Adrenal gland (tissue), 12 donors: ENCODE data around the gene CDH18. TPM values are rescaled to one million over a fixed set of nuclear protein-coding genes. Genes with fewer than 3 reads are reported as not detected.

Experiments
- DNase-seq, 7 donors: peaks; one replicate each; pipeline ENCODE4 v3.0.0-alpha.2; 2019 to 2020
- H3K27ac ChIP-seq, 5 donors: fragments of 200-600 bp; sonication (generic) in 4 of 5; 1 replicate in 3 of 5; 2 replicates in 2 of 5; pipeline versions ENCODE4 v1.5.1 to v1.8.0; 2016 to 2020; ENCODE audit warnings: mild to moderate bottlenecking in 1 of 5
- H3K27me3 ChIP-seq: fragments of 200-600 bp; 2 replicates; pipeline ENCODE4 v1.8.0; 2021
- H3K36me3 ChIP-seq, 2 donors: fragments of 200-600 bp; replicated peaks in 1 of 2; 1 replicate in 1 of 2; 2 replicates in 1 of 2; pipeline versions ENCODE4 v1.5.1 to v1.8.0; 2018 to 2022
- H3K4me1 ChIP-seq, 2 donors: fragments of 200-600 bp; replicated peaks in 1 of 2; 1 replicate in 1 of 2; 2 replicates in 1 of 2; pipeline versions ENCODE4 v1.5.1 to v1.8.0; 2018 to 2021
- H3K4me3 ChIP-seq, 4 donors: fragments of 200-600 bp; sonication (generic) in 3 of 4; one replicate each; pipeline ENCODE4 v1.5.1; 2016 to 2018
- H3K9me3 ChIP-seq, 3 donors: fragments of 200-600 bp; sonication (generic) in 1 of 3; replicated peaks in 1 of 3; 1 replicate in 2 of 3; 2 replicates in 1 of 3; pipeline versions ENCODE4 v1.5.1 to v1.8.0; 2016 to 2021
- POLR2A ChIP-seq, 2 donors: fragments of 450-650 bp; IDR thresholded peaks; one replicate each; pipeline ENCODE4 v1.6.1; 2017; ENCODE audit warnings: antibody characterized with exemption in 2 of 2, mild to moderate bottlenecking in 2 of 2, moderate library complexity in 1 of 2
- WGBS, 4 donors: extraction: QIAGEN DNeasy Blood & Tissue Kit in 2 of 4; methylation state at CpG; one replicate each; pipeline versions ENCODE4 v1.1.5 to v1.1.7; 2013 to 2017; 5-methylcytosine and 5-hydroxymethylcytosine counted together
- intact Hi-C, 2 donors: fragments of 100-400 bp; cut with DNase I; formaldehyde crosslinking; loops; one replicate each; pipeline versions ENCODE4 v1.14.1 to v1.15.0; 2022 to 2023
- polyA plus RNA-seq, 3 donors: library from polyadenylated mRNA; stranded (reverse); fragments of 200-250 nt in 2 of 3; fragments of 350-450 nt in 1 of 3; fragmentation: Illumina TruSeq in 1 of 3; extraction: RNeasy Lipid Tissue Mini Kit (QIAGEN cat#74804) in 1 of 3; gene quantifications; one replicate each; pipeline ENCODE4 v1.2.3, GENCODE V29; 2013 to 2014
- total RNA-seq, 9 donors: library from RNA; depleted of rRNA in 4 of 9; stranded (reverse); fragments of >200 nt in 4 of 9; fragments of 120-200 nt in 1 of 9; fragmentation: NEBNext Ultra II Directional in 1 of 9; extraction: Animal tissue kit (Norgen Biotek cat#: 25700) in 1 of 9; gene quantifications; one replicate each; pipeline versions ENCODE4 v1.1.0 to v1.2.4, GENCODE V29; 2013 to 2023
- TF ChIP-seq, protein P1 (sequence below), 6 experiments: fragments of 450-650 bp in 4 of 6; fragments of 200-600 bp in 2 of 6; sonication (generic) in 1 of 6; IDR thresholded peaks; 1 replicate in 5 of 6; 2 replicates in 1 of 6; pipeline versions ENCODE4 v1.5.1 to v1.8.0; 2016 to 2021; ENCODE audit warnings: antibody characterized with exemption in 6 of 6, mild to moderate bottlenecking in 2 of 6, moderate library complexity in 1 of 6
- donor health status: healthy with polysubstance abuse.
- donor health status: Bipolar disorder and iron deficiency.
- donor health status: DM: yes; HTN: yes; CAD: no.
- donor health status: DM: no; HTN: no; CAD: no.
- donor health status: DM: no; HTN: no; CAD: no.
- donor health status: DM: yes; HTN: yes; CAD: no.

The CDH18 gene
- total and polyA plus RNA-seq, 12 donors = 0.23 to 9.0 (median 3.9) TPM; not detected in 4

- Histone ChIP-seq H3K36me3 (no peaks in the 10 kb centered on the region), H3K9me3 (no peaks in the 10 kb centered on the region), H3K4me1 (no peaks in the 10 kb centered on the region), H3K27me3 (no peaks in the 10 kb centered on the region), H3K27ac (no peak overlapping the region), H3K4me3 (no peak overlapping the region)
- 74 to 84% (median 75%) methylated on average over 1 of the region's 1 CpG for WGBS, 4 donors
- TF ChIP-seq POLR2A (IDR thresholded peaks at IDR 0.05) = no peak
- TF ChIP-seq, protein P1, sequence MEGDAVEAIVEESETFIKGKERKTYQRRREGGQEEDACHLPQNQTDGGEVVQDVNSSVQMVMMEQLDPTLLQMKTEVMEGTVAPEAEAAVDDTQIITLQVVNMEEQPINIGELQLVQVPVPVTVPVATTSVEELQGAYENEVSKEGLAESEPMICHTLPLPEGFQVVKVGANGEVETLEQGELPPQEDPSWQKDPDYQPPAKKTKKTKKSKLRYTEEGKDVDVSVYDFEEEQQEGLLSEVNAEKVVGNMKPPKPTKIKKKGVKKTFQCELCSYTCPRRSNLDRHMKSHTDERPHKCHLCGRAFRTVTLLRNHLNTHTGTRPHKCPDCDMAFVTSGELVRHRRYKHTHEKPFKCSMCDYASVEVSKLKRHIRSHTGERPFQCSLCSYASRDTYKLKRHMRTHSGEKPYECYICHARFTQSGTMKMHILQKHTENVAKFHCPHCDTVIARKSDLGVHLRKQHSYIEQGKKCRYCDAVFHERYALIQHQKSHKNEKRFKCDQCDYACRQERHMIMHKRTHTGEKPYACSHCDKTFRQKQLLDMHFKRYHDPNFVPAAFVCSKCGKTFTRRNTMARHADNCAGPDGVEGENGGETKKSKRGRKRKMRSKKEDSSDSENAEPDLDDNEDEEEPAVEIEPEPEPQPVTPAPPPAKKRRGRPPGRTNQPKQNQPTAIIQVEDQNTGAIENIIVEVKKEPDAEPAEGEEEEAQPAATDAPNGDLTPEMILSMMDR (IDR thresholded peaks at IDR 0.05) = no peak
- intact Hi-C loops = no loop called here
- no peak for DNase-seq
Observed at GRCh38 chr5:19940192-19940591, 47.8 kb downstream of the CDH18 start.

- H3K9me3 ChIP-seq = peaks cover 0 to 3% (median 0%) of the 10 kb centered on the region in 3 donors
- H3K4me1 ChIP-seq = peaks cover 0 to 11% of the 10 kb centered on the region in 2 donors
- 78 to 82% (median 80%) methylated on average over 5 of the region's 5 CpGs for WGBS, 4 donors
- no peak for DNase-seq
- intact Hi-C loops = no loop called here
- TF ChIP-seq, protein P1 (IDR thresholded peaks at IDR 0.05) = no peak
- TF ChIP-seq POLR2A (IDR thresholded peaks at IDR 0.05) = no peak
- no peaks in the 10 kb centered on the region for H3K27me3 ChIP-seq
- H3K36me3 ChIP-seq = no peaks in the 10 kb centered on the region
- no peak overlapping the region for H3K4me3 ChIP-seq
- no peak overlapping the region for H3K27ac ChIP-seq
Observed at GRCh38 chr5:19930451-19930850, 57.5 kb downstream of the CDH18 start.

DNA sequence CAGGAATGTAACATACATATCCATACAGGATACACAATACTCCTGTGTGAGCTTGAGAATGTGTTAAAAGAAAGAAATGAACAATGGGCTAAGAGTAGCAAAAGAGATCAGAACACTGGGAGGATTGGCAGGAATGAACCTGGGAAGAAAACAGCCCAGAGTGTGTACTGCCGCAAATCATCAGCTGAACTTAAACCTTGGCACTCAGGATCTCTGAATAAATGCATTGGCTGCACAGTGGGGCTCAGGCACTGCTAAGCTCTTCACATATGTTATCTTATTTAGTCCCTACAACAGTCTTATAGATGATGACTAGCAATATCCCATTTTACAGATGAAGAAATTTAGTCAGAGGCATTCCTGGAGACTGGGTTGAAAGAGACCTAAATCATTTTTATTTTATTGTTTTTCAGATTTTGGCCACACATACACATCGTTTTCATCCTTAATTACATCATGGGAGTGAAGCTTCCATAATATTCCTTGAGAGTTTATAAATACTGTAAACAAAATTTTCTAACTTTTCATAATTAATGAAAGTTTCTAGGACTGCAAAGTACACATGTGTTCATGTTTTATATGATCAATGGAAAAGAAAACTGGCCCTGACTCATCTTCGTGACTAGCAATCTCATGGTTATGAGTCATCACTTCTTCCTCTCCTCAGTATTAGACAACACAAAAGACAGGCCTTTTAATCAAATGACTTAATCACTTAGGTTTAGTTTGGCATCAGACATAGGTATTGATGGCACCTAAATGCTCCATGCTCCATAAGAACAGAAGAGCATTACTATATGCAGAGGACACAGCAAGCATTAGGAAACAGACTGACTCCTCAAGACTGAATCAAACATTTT is 59.2 kb downstream of the CDH18 start:
- Histone ChIP-seq H3K9me3 (no peaks in the 10 kb centered on the region), H3K27ac (no peak overlapping the region), H3K36me3 (no peaks in the 10 kb centered on the region), H3K4me3 (no peak overlapping the region), H3K4me1 (peaks cover 0 to 11% of the 10 kb centered on the region in 2 donors), H3K27me3 (no peaks in the 10 kb centered on the region)
- intact Hi-C loops = no loop called here
- DNase-seq = peak in 3 of 7 donors; percentile 9 to 18 (median 14)
- TF ChIP-seq, protein P1 (IDR thresholded peaks at IDR 0.05) = no peak
- TF ChIP-seq POLR2A (IDR thresholded peaks at IDR 0.05) = no peak
- WGBS, 4 donors = 60 to 68% (median 66%) methylated on average over 3 of the region's 3 CpGs

- WGBS, 4 donors = 70 to 83% (median 75%) methylated on average over 3 of the region's 3 CpGs
- Histone ChIP-seq H3K4me1 (peaks cover 0 to 11% of the 10 kb centered on the region in 2 donors), H3K4me3 (no peak overlapping the region), H3K27me3 (no peaks in the 10 kb centered on the region), H3K27ac (no peak overlapping the region), H3K36me3 (no peaks in the 10 kb centered on the region), H3K9me3 (no peaks in the 10 kb centered on the region)
- TF ChIP-seq, protein P1 (IDR thresholded peaks at IDR 0.05) = no peak
- no peak for TF ChIP-seq POLR2A (IDR thresholded peaks at IDR 0.05)
- intact Hi-C loops = no loop called here
- DNase-seq = peak in 1 of 7 donors; percentile 87
Observed at GRCh38 chr5:19927919-19928318, 60.1 kb downstream of the CDH18 start.
